H9 (cell line): Measurements from ENCODE around the gene NADSYN1. TPM values are rescaled to one million over a fixed set of nuclear protein-coding genes. Genes with fewer than 3 reads are reported as not detected.

Experiments
- DNase-seq: peaks from one replicate; pipeline ENCODE4 v3.0.0-alpha.2; 2017
- H2AFZ ChIP-seq: one replicate; pipeline ENCODE4 v1.6.1; 2013; ENCODE audit warnings: mild to moderate bottlenecking, low read length, control low read depth, moderate library complexity
- H2AK5ac ChIP-seq: 2 replicates; pipeline ENCODE4 v1.6.1; 2013; ENCODE audit warnings: low read length, control low read depth, mixed read lengths; ENCODE audit not compliant: insufficient read length
- H2BK120ac ChIP-seq: one replicate; pipeline ENCODE4 v1.6.1; 2013; ENCODE audit warnings: low read depth, mild to moderate bottlenecking, low read length, control low read depth, inconsistent platforms; ENCODE audit not compliant: poor library complexity, severe bottlenecking
- H2BK12ac ChIP-seq: 2 replicates; pipeline ENCODE4 v1.6.1; 2013; ENCODE audit warnings: low read length, control low read depth, mixed read lengths, low read depth; ENCODE audit not compliant: insufficient read length
- H2BK15ac ChIP-seq: 2 replicates; pipeline ENCODE4 v1.6.1; 2013; ENCODE audit warnings: low read depth, low read length, control low read depth
- H2BK20ac ChIP-seq: one replicate; pipeline ENCODE4 v1.6.1; 2013; ENCODE audit warnings: low read depth, mild to moderate bottlenecking, low read length, control low read depth, inconsistent platforms; ENCODE audit not compliant: poor library complexity, severe bottlenecking
- H2BK5ac ChIP-seq: 2 replicates; pipeline ENCODE4 v1.6.1; 2013; ENCODE audit warnings: low read length, control low read depth, mixed read lengths; ENCODE audit not compliant: insufficient read length
- H3K14ac ChIP-seq: 2 replicates; pipeline ENCODE4 v1.6.1; 2013; ENCODE audit warnings: low read length, control low read depth; ENCODE audit not compliant: insufficient read depth
- H3K18ac ChIP-seq: 2 replicates; pipeline ENCODE4 v1.6.1; 2013; ENCODE audit warnings: low read depth, mild to moderate bottlenecking, mixed read lengths, low read length, control low read depth; ENCODE audit not compliant: insufficient read length
- H3K23ac ChIP-seq: 2 replicates; pipeline ENCODE4 v1.6.1; 2013; ENCODE audit warnings: low read length, control low read depth, mixed read lengths, low read depth; ENCODE audit not compliant: insufficient read length
- H3K23me2 ChIP-seq: 2 replicates; pipeline ENCODE4 v1.6.1; 2013; ENCODE audit warnings: low read depth, mild to moderate bottlenecking, mixed read lengths, low read length, control low read depth; ENCODE audit not compliant: insufficient read length, poor library complexity, severe bottlenecking
- H3K27ac ChIP-seq: 2 replicates; pipeline ENCODE4 v1.5.1; 2013; ENCODE audit warnings: low read length, control low read depth, mixed read lengths, low read depth; ENCODE audit not compliant: insufficient read length
- H3K27me3 ChIP-seq: 2 replicates; pipeline ENCODE4 v1.6.1; 2013; ENCODE audit warnings: low read length, control low read depth, inconsistent platforms; ENCODE audit not compliant: insufficient read depth
- H3K4ac ChIP-seq: 2 replicates; pipeline ENCODE4 v1.6.1; 2013; ENCODE audit warnings: low read depth, mild to moderate bottlenecking, control low read depth, inconsistent platforms, low read length, moderate library complexity
- H3K4me1 ChIP-seq: 2 replicates; pipeline ENCODE4 v1.6.1; 2013; ENCODE audit warnings: low read length, control low read depth, inconsistent platforms; ENCODE audit not compliant: insufficient read depth
- H3K4me2 ChIP-seq: 2 replicates; pipeline ENCODE4 v1.6.1; 2013; ENCODE audit warnings: low read length, control low read depth, mixed read lengths; ENCODE audit not compliant: insufficient read length, insufficient read depth
- H3K56ac ChIP-seq: 2 replicates; pipeline ENCODE4 v1.6.1; 2013; ENCODE audit warnings: low read depth, mild to moderate bottlenecking, mixed read lengths, low read length, control low read depth; ENCODE audit not compliant: insufficient read length
- H3K79me1 ChIP-seq: 2 replicates; pipeline ENCODE4 v1.6.1; 2013; ENCODE audit warnings: low read depth, mild to moderate bottlenecking, moderate library complexity, low read length, control low read depth, inconsistent platforms; ENCODE audit not compliant: insufficient read depth, poor library complexity, severe bottlenecking
- H3K79me2 ChIP-seq: 2 replicates; pipeline ENCODE4 v1.6.1; 2013; ENCODE audit warnings: low read length, control low read depth, inconsistent platforms; ENCODE audit not compliant: insufficient read depth
- H3K9ac ChIP-seq: 2 replicates; pipeline ENCODE4 v1.6.1; 2013; ENCODE audit warnings: low read length, control low read depth, mixed read lengths; ENCODE audit not compliant: insufficient read length; ENCODE audit errors: extremely low read depth
- H3K9me3 ChIP-seq: one replicate; pipeline ENCODE4 v1.6.1; 2013; ENCODE audit warnings: low read depth, low read length, inconsistent platforms; ENCODE audit not compliant: control insufficient read depth
- H3T11ph ChIP-seq: one replicate; pipeline ENCODE4 v1.6.1; 2013; ENCODE audit warnings: mild to moderate bottlenecking, low read length, control low read depth, inconsistent platforms
- H4K20me1 ChIP-seq: one replicate; pipeline ENCODE4 v1.6.1; 2013; ENCODE audit not compliant: control insufficient read depth, insufficient read length, insufficient read depth
- H4K5ac ChIP-seq: 2 replicates; pipeline ENCODE4 v1.6.1; 2013; ENCODE audit warnings: low read depth, mild to moderate bottlenecking, mixed read lengths, low read length, control low read depth; ENCODE audit not compliant: insufficient read length
- H4K8ac ChIP-seq: replicated peaks from 2 replicates; pipeline ENCODE4 v1.6.1; 2013; ENCODE audit warnings: low read length, control low read depth, mixed read lengths, low read depth; ENCODE audit not compliant: insufficient read length
- H4K91ac ChIP-seq: 2 replicates; pipeline ENCODE4 v1.6.1; 2013; ENCODE audit warnings: low read depth, mild to moderate bottlenecking, moderate library complexity, mixed read lengths, low read length, control low read depth; ENCODE audit not compliant: insufficient read length
- H3K27ac Mint-ChIP-seq, 3 experiments: 2 replicates in 2 of 3; 3 replicates in 1 of 3; pipeline ENCODE4 v1.8.0; 2020 to 2021; ENCODE audit warnings: mixed read lengths in 3 of 3, mild to moderate bottlenecking in 1 of 3, moderate library complexity in 1 of 3
- H3K27me3 Mint-ChIP-seq: 2 replicates; pipeline ENCODE4 v1.8.0; 2021; ENCODE audit warnings: low read depth, mild to moderate bottlenecking, moderate library complexity, mixed read lengths
- H3K36me3 Mint-ChIP-seq, 3 experiments: 2 replicates in 2 of 3; 3 replicates in 1 of 3; pipeline ENCODE4 v1.8.0; 2020 to 2021; ENCODE audit warnings: low read depth in 3 of 3, mixed read lengths in 3 of 3; ENCODE audit not compliant: insufficient read depth in 1 of 3
- H3K4me1 Mint-ChIP-seq, 2 experiments: 2 replicates each; pipeline ENCODE4 v1.8.0; 2020; ENCODE audit warnings: mixed read lengths in 2 of 2
- H3K4me3 Mint-ChIP-seq, 2 experiments: 2 replicates in 1 of 2; 3 replicates in 1 of 2; pipeline ENCODE4 v1.8.0; 2020 to 2021; ENCODE audit warnings: mild to moderate bottlenecking in 2 of 2, mixed read lengths in 2 of 2, moderate library complexity in 1 of 2
- H3K9me3 Mint-ChIP-seq, 2 experiments: 2 replicates in 1 of 2; 3 replicates in 1 of 2; pipeline ENCODE4 v1.8.0; 2020; ENCODE audit warnings: mild to moderate bottlenecking in 2 of 2, mixed read lengths in 2 of 2, moderate library complexity in 1 of 2
- WGBS: extraction: QIAGEN DNeasy Blood & Tissue Kit; methylation state at CpG from one replicate; pipeline ENCODE4 v1.1.7; 2013; ENCODE audit warnings: missing lambda C conversion rate, low lambda C conversion rate, mixed read lengths; ENCODE audit not compliant: insufficient read length; ENCODE audit errors: extremely low coverage; 5-methylcytosine and 5-hydroxymethylcytosine counted together
- total RNA-seq: library from RNA; stranded (reverse); gene quantifications from 2 replicates; pipeline ENCODE4 v1.2.1, GENCODE V29; 2021
- TF ChIP-seq, protein P1 (sequence below): fragments of 200-600 bp; sonication (generic); conservative IDR thresholded peaks from 3 replicates; pipeline ENCODE4 v1.8.0; 2021; ENCODE audit warnings: antibody characterized with exemption, mild to moderate bottlenecking

NADSYN1 gene
- total RNA-seq, 1 experiment from 2014 or later, result 44.2 TPM

DNA sequence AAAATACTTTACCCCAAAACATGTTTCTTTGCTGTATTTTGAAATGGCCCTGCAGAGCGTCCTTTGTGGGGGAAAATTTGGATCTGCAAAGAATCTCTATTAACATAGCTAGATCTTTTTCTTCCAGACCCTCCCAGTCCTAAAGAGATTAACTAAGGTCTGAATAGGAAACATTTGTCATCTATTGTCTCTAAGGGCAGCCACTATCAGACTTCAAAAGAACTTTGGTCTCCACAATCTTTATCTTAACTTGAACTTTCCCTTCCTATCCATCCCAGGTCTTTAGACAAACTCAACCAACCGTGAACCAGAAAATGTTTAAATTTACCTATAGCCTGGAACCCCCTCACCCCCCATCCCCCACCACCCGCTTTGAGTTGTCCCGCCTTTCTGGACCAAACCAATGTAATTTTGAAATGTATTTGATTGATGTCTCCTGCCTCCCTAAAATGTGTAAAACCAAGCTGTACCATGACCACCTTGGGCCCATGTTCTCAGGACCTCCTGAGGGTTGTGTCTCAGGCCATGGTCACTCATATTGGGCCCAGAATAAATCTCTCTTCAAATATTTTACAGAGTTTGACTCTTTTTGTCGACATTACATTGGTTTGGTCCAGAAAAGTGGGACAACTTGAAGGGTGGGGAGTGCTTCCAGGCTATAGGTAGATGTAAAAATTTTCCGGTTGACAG lies 91.7 kb downstream of the NADSYN1 start:
- Histone ChIP-seq H3K23me2 (no peaks in the 10 kb centered on the region), H3K9me3 (no peaks in the 10 kb centered on the region), H3K79me1 (no peaks in the 10 kb centered on the region), H2BK5ac (no peak overlapping the region), H2BK15ac (no peak overlapping the region), H2BK12ac (no peak overlapping the region), H4K5ac (no peak overlapping the region), H3K4me1 (no peaks in the 10 kb centered on the region), H2BK120ac (no peak overlapping the region), H3K27ac (no peak overlapping the region), H4K8ac (no peak overlapping the region), H3K27me3 (no peaks in the 10 kb centered on the region), H2AFZ (no peak overlapping the region), H3K9ac (no peak overlapping the region), H3K79me2 (no peaks in the 10 kb centered on the region), H3K56ac (no peak overlapping the region), H4K20me1 (no peaks in the 10 kb centered on the region), H3T11ph (no peak overlapping the region), H3K4me2 (no peak overlapping the region), H3K18ac (no peak overlapping the region), H4K91ac (no peak overlapping the region), H3K14ac (no peak overlapping the region), H2BK20ac (no peak overlapping the region), H3K23ac (no peak overlapping the region), H2AK5ac (no peak overlapping the region), H3K4ac (no peak overlapping the region)
- no peak for DNase-seq
- H3K4me1 Mint-ChIP-seq, result peaks cover 27 to 28% of the 10 kb centered on the region in 2 experiments
- H3K9me3 Mint-ChIP-seq, result peaks cover 14 to 16% of the 10 kb centered on the region in 2 experiments
- no CpG with 5 or more reads among the region's 6 CpGs for WGBS
- peaks cover 51% of the 10 kb centered on the region for H3K27me3 Mint-ChIP-seq
- peaks cover 5 to 25% (median 12%) of the 10 kb centered on the region in 3 experiments; a peak in 6 of 7 replicates for H3K36me3 Mint-ChIP-seq
- TF ChIP-seq, protein P1, sequence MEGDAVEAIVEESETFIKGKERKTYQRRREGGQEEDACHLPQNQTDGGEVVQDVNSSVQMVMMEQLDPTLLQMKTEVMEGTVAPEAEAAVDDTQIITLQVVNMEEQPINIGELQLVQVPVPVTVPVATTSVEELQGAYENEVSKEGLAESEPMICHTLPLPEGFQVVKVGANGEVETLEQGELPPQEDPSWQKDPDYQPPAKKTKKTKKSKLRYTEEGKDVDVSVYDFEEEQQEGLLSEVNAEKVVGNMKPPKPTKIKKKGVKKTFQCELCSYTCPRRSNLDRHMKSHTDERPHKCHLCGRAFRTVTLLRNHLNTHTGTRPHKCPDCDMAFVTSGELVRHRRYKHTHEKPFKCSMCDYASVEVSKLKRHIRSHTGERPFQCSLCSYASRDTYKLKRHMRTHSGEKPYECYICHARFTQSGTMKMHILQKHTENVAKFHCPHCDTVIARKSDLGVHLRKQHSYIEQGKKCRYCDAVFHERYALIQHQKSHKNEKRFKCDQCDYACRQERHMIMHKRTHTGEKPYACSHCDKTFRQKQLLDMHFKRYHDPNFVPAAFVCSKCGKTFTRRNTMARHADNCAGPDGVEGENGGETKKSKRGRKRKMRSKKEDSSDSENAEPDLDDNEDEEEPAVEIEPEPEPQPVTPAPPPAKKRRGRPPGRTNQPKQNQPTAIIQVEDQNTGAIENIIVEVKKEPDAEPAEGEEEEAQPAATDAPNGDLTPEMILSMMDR, result no peak
- H3K4me3 Mint-ChIP-seq, result no peak overlapping the region
- no peak overlapping the region for H3K27ac Mint-ChIP-seq
